ENCODE data around the gene FGD6.
"Not testable (repeated sequence)": the region's sequence is repeated elsewhere in the genome, so short reads cannot be mapped to it uniquely, and the experiment has no call there.

FGD6 gene

GRCh38 chr12:95146769-95147168, 70.5 kb downstream of the FGD6 start:
- POLR2A ChIA-PET: interaction anchor here (1.1 kb wide), 1 partner anchor 55 kb away, joined by 3 read pairs; no protein-coding TSS in a partner anchor
- DNase-seq (ENCODE audit: extremely low spot score): no peak
- no peak for TF ChIP-seq CTCF (IDR thresholded peaks at IDR 0.05; ENCODE audit: control extremely low read depth, extremely low read depth, low read depth, missing control alignments)
- CTCF ChIA-PET: interaction anchor here (0.8 to 1.2 kb wide), 9 partner anchors 11 to 71 kb away, joined by 3 to 4 read pairs (median 3); partner anchors contain the start of gene VEZT

- TF ChIP-seq CTCF (IDR thresholded peaks at IDR 0.05; ENCODE audit: control extremely low read depth, extremely low read depth, low read depth, missing control alignments): no peak
- no peak for DNase-seq (ENCODE audit: extremely low spot score)
- POLR2A ChIA-PET: no interaction called here
- CTCF ChIA-PET: interaction anchor here (1.2 kb wide), 1 partner anchor 13 kb away, joined by 4 read pairs; no protein-coding TSS in a partner anchor
Observed at GRCh38 chr12:95143621-95144205, 73.6 kb downstream of the FGD6 start.

GRCh38 chr12:95142431-95143151, 74.7 kb downstream of the FGD6 start:
- ChIA-PET CTCF (interaction anchor here (1.0 kb wide), 1 partner anchor 15 kb away, joined by 3 read pairs; no protein-coding TSS in a partner anchor), POLR2A (no interaction called here)
- no peak for TF ChIP-seq CTCF (IDR thresholded peaks at IDR 0.05; ENCODE audit: control extremely low read depth, extremely low read depth, low read depth, missing control alignments)
- no peak for DNase-seq (ENCODE audit: extremely low spot score)

- DNase-seq (ENCODE audit: extremely low spot score): no peak
- CTCF ChIA-PET: interaction anchor here (1.0 to 1.4 kb wide), 4 partner anchors 8 to 48 kb away, joined by 3 to 5 read pairs (median 4); no protein-coding TSS in a partner anchor
- POLR2A ChIA-PET: no interaction called here
- TF ChIP-seq CTCF (IDR thresholded peaks at IDR 0.05; ENCODE audit: control extremely low read depth, extremely low read depth, low read depth, missing control alignments): no peak
Observed at GRCh38 chr12:95141310-95141709, 76.0 kb downstream of the FGD6 start.

- POLR2A ChIA-PET; DNase-seq (ENCODE audit: extremely low spot score); CTCF ChIA-PET: not testable (repeated sequence)
Observed at GRCh38 chr12:95138031-95138430, 79.2 kb downstream of the FGD6 start.

GRCh38 chr12:95136598-95136997, 80.7 kb downstream of the FGD6 start:
- DNase-seq (ENCODE audit: extremely low spot score): no peak
- POLR2A ChIA-PET: no interaction called here
- CTCF ChIA-PET: interaction anchor here (2.0 kb wide), 1 partner anchor 13 kb away, joined by 4 read pairs; no protein-coding TSS in a partner anchor
- TF ChIP-seq CTCF (IDR thresholded peaks at IDR 0.05; ENCODE audit: control extremely low read depth, extremely low read depth, low read depth, missing control alignments): no peak

GRCh38 chr12:95134085-95134484, 83.2 kb downstream of the FGD6 start:
- CTCF ChIA-PET: interaction anchor here (1.1 to 1.6 kb wide), 4 partner anchors 17 to 401 kb away, joined by 3 to 6 read pairs (median 5); no protein-coding TSS in a partner anchor
- no peak for DNase-seq (ENCODE audit: extremely low spot score)
- POLR2A ChIA-PET: no interaction called here
- no peak for TF ChIP-seq CTCF (IDR thresholded peaks at IDR 0.05; ENCODE audit: control extremely low read depth, extremely low read depth, low read depth, missing control alignments)
